HG03025 (cell line): ENCODE results near the gene PDCD11.
"Not testable (repeated sequence)": the region's sequence is repeated elsewhere in the genome, so short reads cannot be mapped to it uniquely, and the experiment has no call there.

Experiments used
- ATAC-seq: cut with Tn5 transposase; IDR thresholded peaks from one replicate; pipeline ENCODE4 v1.9.1; 2021; ENCODE audit warnings: mild to moderate bottlenecking, moderate library complexity; ENCODE audit not compliant: unreplicated experiment, low FRiP score

PDCD11 gene

DNA sequence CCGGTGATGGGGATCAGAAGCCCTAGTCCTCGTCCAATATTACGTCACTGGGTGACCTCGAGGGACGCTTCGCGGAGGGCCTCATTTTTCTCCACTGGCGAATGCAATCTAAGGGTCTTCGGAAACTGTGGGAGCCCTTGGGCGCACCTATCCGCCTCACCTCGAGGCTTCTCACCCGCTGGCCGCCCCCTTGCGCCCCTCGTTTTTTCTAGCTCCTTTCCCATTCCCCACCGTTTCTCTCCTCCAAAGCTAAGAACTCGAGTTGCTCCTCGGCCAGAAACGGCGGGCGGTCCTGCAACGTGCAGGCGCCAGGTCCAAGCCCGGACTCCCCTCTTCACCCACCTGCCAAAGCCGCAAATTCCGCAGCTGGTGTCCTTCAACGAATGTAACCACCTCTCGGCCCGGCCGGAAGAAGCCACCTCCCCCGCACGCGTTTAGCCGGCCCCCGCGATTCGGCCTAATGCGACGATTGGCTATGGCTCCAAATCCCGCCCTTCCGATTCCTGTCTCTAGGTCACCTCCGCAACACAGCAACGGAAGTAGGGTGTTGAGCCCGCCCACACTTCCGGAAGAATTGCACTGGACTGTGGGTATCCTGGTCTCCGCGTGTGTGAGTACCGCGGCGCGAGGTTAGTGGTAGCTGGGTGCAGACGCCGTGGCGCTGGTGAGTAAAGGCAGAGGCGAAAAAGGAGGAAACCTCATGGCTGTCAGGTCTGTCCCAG lies at the start of gene PDCD11, which contains the start of gene ATP5MK:
Gene PDCD11, plus strand, starts transcription at position 560 of the 722 bp plus-strand sequence. CDS start 1,801 bp downstream, outside the sequence.
Gene ATP5MK, minus strand, starts transcription at position 409 of the 722 bp plus-strand sequence. CDS start 4,018 bp downstream, outside the sequence.
- ATAC-seq: peak; percentile 97

DNA sequence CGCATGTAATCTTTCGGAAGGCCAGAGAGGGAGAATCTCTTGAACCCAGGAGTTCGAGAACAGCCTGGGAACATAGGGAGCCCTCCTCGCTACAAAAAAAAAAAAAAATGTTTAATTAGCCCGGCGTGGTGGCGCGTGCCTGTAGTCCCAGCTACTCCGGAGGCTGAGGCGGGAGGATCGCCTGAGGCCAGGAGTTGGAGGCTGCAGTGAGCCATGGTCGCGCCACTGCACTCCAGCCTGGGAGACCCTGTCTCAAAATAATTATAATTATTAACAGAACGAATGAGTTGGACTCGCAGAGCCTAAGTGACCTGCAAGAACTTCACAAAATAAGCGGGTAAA lies 46.3 kb upstream of the PDCD11 start:
- no peak for ATAC-seq

- peak; percentile 66 for ATAC-seq
Measured at GRCh38 chr10:103350517-103351260, 45.7 kb upstream of the PDCD11 start, which contains the start of gene PCGF6. Gene PCGF6, minus strand, starts transcription at chr10:103351140. Its CDS starts 74 bp downstream, at chr10:103351066.

DNA sequence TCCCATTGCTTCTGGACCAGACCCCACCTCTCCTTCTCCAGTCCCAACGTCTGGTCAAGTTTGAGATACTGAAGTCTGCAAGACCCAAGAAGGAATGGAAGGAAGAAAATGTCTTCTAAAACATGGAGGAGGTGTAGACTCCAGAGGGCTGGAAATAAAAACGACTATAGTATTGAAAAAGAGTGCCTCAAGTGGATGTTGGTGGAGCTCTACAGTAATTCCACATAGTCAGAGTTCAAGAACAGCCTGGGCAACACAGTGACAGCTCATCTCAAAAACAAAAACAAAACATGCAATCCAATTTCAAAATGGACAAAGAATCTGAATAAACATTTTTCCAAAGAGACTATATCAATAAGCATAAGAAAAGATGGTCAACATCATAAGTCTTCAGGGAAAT lies 43.1 kb upstream of the PDCD11 start:
- no peak for ATAC-seq

- ATAC-seq: not testable (repeated sequence)
Measured at GRCh38 chr10:103354567-103354966, 41.9 kb upstream of the PDCD11 start.

- no peak for ATAC-seq
Measured at GRCh38 chr10:103355906-103356599, 40.4 kb upstream of the PDCD11 start.

- not testable (repeated sequence) for ATAC-seq
Measured at GRCh38 chr10:103359493-103359892, 36.9 kb upstream of the PDCD11 start.

GRCh38 chr10:103360791-103361190 lies 35.6 kb upstream of the PDCD11 start:
- not testable (repeated sequence) for ATAC-seq

- ATAC-seq: no peak
Measured at GRCh38 chr10:103367379-103367781, 29.0 kb upstream of the PDCD11 start.

GRCh38 chr10:103367782-103368518 lies 28.5 kb upstream of the PDCD11 start, which contains the start of gene TAF5:
Gene TAF5, plus strand, starts transcription at chr10:103367976. Its CDS starts 14 bp downstream, at chr10:103367990.
- peak; percentile 56 for ATAC-seq

GRCh38 chr10:103373544-103373943 lies 22.9 kb upstream of the PDCD11 start:
- no peak for ATAC-seq

- ATAC-seq: no peak
Measured at GRCh38 chr10:103374263-103374662, 22.2 kb upstream of the PDCD11 start.

DNA sequence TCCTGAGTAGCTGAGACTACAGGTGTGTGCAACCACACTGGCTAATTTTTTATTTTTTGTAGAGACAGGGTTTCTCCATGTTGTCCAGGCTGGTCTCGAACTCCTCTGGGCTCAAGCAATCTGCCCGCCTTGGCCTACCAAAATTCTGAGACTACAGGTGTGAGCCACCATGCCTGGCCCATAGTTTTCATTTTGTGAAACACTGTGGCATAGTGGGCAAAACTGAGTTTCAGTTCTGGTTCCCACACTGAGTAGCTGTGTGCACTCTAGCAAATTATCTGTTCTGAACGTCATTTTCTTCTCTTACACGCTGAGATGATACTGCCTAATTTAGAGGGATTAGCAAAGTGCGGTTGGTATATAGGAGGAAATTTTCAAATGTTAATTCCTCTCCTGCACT lies 13.7 kb upstream of the PDCD11 start:
- no peak for ATAC-seq

- no peak for ATAC-seq
Measured at GRCh38 chr10:103394180-103394579, 2.2 kb upstream of the PDCD11 start.

GRCh38 chr10:103395754-103396066 lies 716 bp upstream of the PDCD11 start:
- ATAC-seq: no peak

DNA sequence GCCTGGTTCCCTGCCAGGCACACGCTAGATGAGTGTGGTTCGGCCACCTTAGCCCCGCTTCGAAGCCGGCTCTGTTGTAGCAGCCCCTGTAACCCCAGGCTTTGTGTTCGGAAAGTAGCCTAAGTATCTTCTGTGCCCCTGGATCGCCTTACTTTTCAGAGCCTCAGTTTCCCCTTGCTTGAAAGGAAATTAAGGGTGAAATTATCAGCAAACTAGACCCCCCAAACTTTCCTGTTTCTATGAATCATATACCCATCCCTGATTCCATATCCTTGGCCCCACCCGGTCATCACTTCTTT lies 312 bp downstream of the PDCD11 start:
- ATAC-seq: no peak

DNA sequence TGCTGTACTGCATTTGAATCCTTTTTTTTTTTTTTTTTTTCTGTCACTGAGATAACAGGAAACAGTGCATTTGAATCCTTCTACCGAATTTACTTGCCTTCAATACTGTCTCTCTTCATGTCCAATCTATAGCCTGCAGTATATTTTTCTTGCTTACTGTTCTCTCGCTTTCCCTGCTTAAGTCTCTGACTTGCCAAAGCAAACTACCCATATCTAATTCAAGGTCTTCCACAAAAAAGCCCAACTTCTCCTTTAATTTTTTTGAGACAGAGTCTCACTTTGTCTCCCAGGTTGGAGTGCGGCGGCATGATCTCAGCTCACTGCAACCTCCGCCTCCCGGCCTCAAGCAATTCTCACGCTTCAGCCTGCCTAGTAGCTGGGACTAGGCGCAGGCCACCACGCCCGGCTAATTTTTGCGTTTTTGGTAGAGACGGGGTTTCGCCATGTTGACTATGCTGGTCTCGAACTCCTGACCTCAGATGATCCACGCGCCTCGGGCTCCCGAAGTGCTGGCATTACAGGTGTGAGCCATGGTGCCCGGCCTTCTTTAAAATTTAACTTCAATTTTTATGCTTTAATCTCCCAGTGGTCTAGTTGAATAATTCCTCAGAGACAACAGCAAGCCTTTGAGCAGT lies 882 bp downstream of the PDCD11 start:
- ATAC-seq: no peak

GRCh38 chr10:103413564-103413963 lies 17.1 kb downstream of the PDCD11 start:
- ATAC-seq: no peak

GRCh38 chr10:103415581-103415980 lies 19.2 kb downstream of the PDCD11 start:
- no peak for ATAC-seq
